Frontal cortex (tissue), 1 donor: ENCODE data around the gene HIVEP2. TPM values are rescaled to one million over a fixed set of nuclear protein-coding genes. Genes with fewer than 3 reads are reported as not detected.

ENCODE experiments used
- total RNA-seq: library from RNA; depleted of rRNA; stranded (reverse); fragments of >200 nt; gene quantifications from one replicate; pipeline ENCODE4 v1.2.3, GENCODE V29; 2014

The HIVEP2 gene
- total RNA-seq, 1 donor from 2014 or later = 68.9 TPM

Other genes with a start within 250 kb of the HIVEP2 start
- 39.5 TPM for gene AIG1, start 115.7 kb upstream of the HIVEP2 start, total RNA-seq